Stimulated activated CD4-positive, alpha-beta T cell treated with anti-CD3 and anti-CD28 coated beads, Interleukin-1b, Interleukin-23, amount 100 ng/mL, for 48 hours (primary cell): Measurements from ENCODE around the gene YWHAH.

Experiments
- DNase-seq: peaks from one replicate; pipeline ENCODE4 v3.0.0-alpha.2; 2020

The YWHAH gene

GRCh38 chr22:31983911-31984656, 39.7 kb downstream of the YWHAH start:
- no peak for DNase-seq

- DNase-seq: no peak
Observed at GRCh38 chr22:31987218-31987617, 42.9 kb downstream of the YWHAH start.

GRCh38 chr22:31991102-31991839, 46.9 kb downstream of the YWHAH start:
- no peak for DNase-seq

- no peak for DNase-seq
Observed at GRCh38 chr22:31995046-31995445, 50.7 kb downstream of the YWHAH start.

GRCh38 chr22:31995807-31996206, 51.5 kb downstream of the YWHAH start:
- DNase-seq: no peak

GRCh38 chr22:31998784-31999385, 54.5 kb downstream of the YWHAH start:
- no peak for DNase-seq

GRCh38 chr22:32000181-32000580, 55.8 kb downstream of the YWHAH start:
- no peak for DNase-seq

- DNase-seq: no peak
Observed at GRCh38 chr22:32005453-32005852, 61.1 kb downstream of the YWHAH start.
